HG03196 (cell line): ENCODE data around the gene TSC2.

Experiments
- ATAC-seq: cut with Tn5 transposase; IDR thresholded peaks from one replicate; pipeline ENCODE4 v1.9.1; 2021; ENCODE audit not compliant: unreplicated experiment

Gene TSC2

GRCh38 chr16:2066139-2066538, 18.4 kb downstream of the TSC2 start:
- no peak for ATAC-seq

- no peak for ATAC-seq
Measured at GRCh38 chr16:2070576-2071453, 23.0 kb downstream of the TSC2 start.

- no peak for ATAC-seq
Measured at GRCh38 chr16:2071454-2072202, 23.8 kb downstream of the TSC2 start.

- no peak for ATAC-seq
Measured at GRCh38 chr16:2072926-2073325, 25.1 kb downstream of the TSC2 start.

GRCh38 chr16:2074071-2074470, 26.3 kb downstream of the TSC2 start:
- ATAC-seq, result no peak

GRCh38 chr16:2075631-2076030, 27.8 kb downstream of the TSC2 start:
- ATAC-seq, result no peak

GRCh38 chr16:2076072-2076865, 28.5 kb downstream of the TSC2 start:
- ATAC-seq, result no peak

- ATAC-seq, result no peak
Measured at GRCh38 chr16:2077016-2077415, 29.2 kb downstream of the TSC2 start.

- ATAC-seq, result no peak
Measured at GRCh38 chr16:2077696-2078095, 29.9 kb downstream of the TSC2 start.

- ATAC-seq, result no peak
Measured at GRCh38 chr16:2078096-2078495, 30.3 kb downstream of the TSC2 start.

- ATAC-seq, result no peak
Measured at GRCh38 chr16:2078691-2079090, 30.9 kb downstream of the TSC2 start.

- no peak for ATAC-seq
Measured at GRCh38 chr16:2079311-2079800, 31.6 kb downstream of the TSC2 start.

GRCh38 chr16:2079991-2080390, 32.2 kb downstream of the TSC2 start:
- no peak for ATAC-seq

GRCh38 chr16:2081201-2082084, 33.7 kb downstream of the TSC2 start:
- no peak for ATAC-seq

- no peak for ATAC-seq
Measured at GRCh38 chr16:2082171-2082982, 34.6 kb downstream of the TSC2 start.

- ATAC-seq, result no peak
Measured at GRCh38 chr16:2082983-2083364, 35.2 kb downstream of the TSC2 start.

- no peak for ATAC-seq
Measured at GRCh38 chr16:2083409-2083808, 35.6 kb downstream of the TSC2 start.

- no peak for ATAC-seq
Measured at GRCh38 chr16:2083876-2084780, 36.3 kb downstream of the TSC2 start.
